HEK293T (cell line): Measurements from ENCODE around the gene CSNK1G1.

Experiments used
- CTCF ChIA-PET: fragments of 350-600 bp; formaldehyde crosslinking; extraction: SDS; loops from one replicate; lab custom pipeline; 2021; ENCODE audit warnings: antibody characterized with exemption, inconsistent platforms; lab: Yijun Ruan, JAX
- POLR2A ChIA-PET: fragments of 350-600 bp; formaldehyde crosslinking; extraction: SDS; loops from one replicate; lab custom pipeline; 2020; ENCODE audit warnings: antibody characterized with exemption, inconsistent platforms; lab: Yijun Ruan, JAX
- DNase-seq: peaks from one replicate; pipeline ENCODE4 v3.0.0; 2012; ENCODE audit warnings: mixed read lengths; ENCODE audit errors: extremely low spot score
- ARNT ChIP-seq: fragments of 450-650 bp; IDR thresholded peaks from 2 replicates; pipeline ENCODE4 v1.6.1; 2017; ENCODE audit warnings: mild to moderate bottlenecking
- BHLHE40 ChIP-seq: fragments of 450-650 bp; IDR thresholded peaks from 2 replicates; pipeline ENCODE4 v1.6.1; 2016; ENCODE audit warnings: mild to moderate bottlenecking, moderate library complexity, borderline replicate concordance
- CTBP1 ChIP-seq: fragments of 450-650 bp; IDR thresholded peaks from 2 replicates; pipeline ENCODE4 v1.6.1; 2016; ENCODE audit warnings: borderline replicate concordance
- ELF4 ChIP-seq: fragments of 450-650 bp; IDR thresholded peaks from 2 replicates; pipeline ENCODE4 v1.6.1; 2017; ENCODE audit warnings: antibody characterized with exemption
- FOXA1 ChIP-seq: fragments of 450-650 bp; IDR thresholded peaks from 2 replicates; pipeline ENCODE4 v1.6.1; 2016; ENCODE audit warnings: mild to moderate bottlenecking
- FOXK2 ChIP-seq: fragments of 450-650 bp; IDR thresholded peaks from 2 replicates; pipeline ENCODE4 v1.6.1; 2016; ENCODE audit warnings: mild to moderate bottlenecking
- FOXM1 ChIP-seq: fragments of 450-650 bp; IDR thresholded peaks from 2 replicates; pipeline ENCODE4 v1.6.1; 2017; ENCODE audit warnings: mild to moderate bottlenecking, borderline replicate concordance
- HDGF ChIP-seq: fragments of 450-650 bp; IDR thresholded peaks from 2 replicates; pipeline ENCODE4 v1.6.1; 2017; ENCODE audit warnings: antibody characterized with exemption, borderline replicate concordance
- L3MBTL2 ChIP-seq: fragments of 450-650 bp; conservative IDR thresholded peaks from 2 replicates; pipeline ENCODE4 v1.6.1; 2016; ENCODE audit warnings: mild to moderate bottlenecking
- LEF1 ChIP-seq: fragments of 450-650 bp; IDR thresholded peaks from 2 replicates; pipeline ENCODE4 v1.6.1; 2017; ENCODE audit warnings: mild to moderate bottlenecking, borderline replicate concordance
- NFRKB ChIP-seq: fragments of 450-650 bp; IDR thresholded peaks from 2 replicates; pipeline ENCODE4 v1.6.1; 2016; ENCODE audit warnings: mild to moderate bottlenecking, moderate library complexity
- SP1 ChIP-seq: fragments of 450-650 bp; IDR thresholded peaks from 2 replicates; pipeline ENCODE4 v1.6.1; 2017
- SUZ12 ChIP-seq: fragments of 450-650 bp; IDR thresholded peaks from 2 replicates; pipeline ENCODE4 v1.6.1; 2016; ENCODE audit warnings: mild to moderate bottlenecking
- TARDBP ChIP-seq: fragments of 450-650 bp; IDR thresholded peaks from 2 replicates; pipeline ENCODE4 v1.6.1; 2016
- ZNF384 ChIP-seq: fragments of 450-650 bp; IDR thresholded peaks from 2 replicates; pipeline ENCODE4 v1.6.1; 2016
- TF ChIP-seq, protein P1 (sequence below): fragments of 450-650 bp; IDR thresholded peaks from 2 replicates; pipeline ENCODE4 v1.6.1; 2016

Gene CSNK1G1

DNA sequence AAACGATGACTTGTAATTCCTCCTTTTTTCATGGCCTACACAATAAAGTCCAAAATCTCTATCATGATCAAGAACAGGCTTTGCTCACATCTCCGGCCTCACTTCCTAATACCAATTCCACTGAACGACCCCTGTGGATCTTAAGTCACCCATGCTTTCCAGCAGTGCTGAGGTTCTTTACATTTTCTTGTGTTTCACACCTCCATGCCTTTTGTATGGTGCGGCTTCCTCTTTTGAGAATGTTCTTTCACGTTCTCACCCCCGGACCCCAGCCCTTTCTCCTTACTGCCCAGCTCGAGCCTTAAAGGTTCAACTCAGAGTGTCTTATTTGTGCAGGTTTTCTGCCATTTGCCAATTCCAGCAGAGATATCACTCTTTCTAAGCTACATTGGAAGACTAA is 70.1 kb downstream of the CSNK1G1 start:
- ChIA-PET CTCF (no interaction called here), POLR2A (no interaction called here)
- DNase-seq = no peak
- TF ChIP-seq SP1 = no peak

DNA sequence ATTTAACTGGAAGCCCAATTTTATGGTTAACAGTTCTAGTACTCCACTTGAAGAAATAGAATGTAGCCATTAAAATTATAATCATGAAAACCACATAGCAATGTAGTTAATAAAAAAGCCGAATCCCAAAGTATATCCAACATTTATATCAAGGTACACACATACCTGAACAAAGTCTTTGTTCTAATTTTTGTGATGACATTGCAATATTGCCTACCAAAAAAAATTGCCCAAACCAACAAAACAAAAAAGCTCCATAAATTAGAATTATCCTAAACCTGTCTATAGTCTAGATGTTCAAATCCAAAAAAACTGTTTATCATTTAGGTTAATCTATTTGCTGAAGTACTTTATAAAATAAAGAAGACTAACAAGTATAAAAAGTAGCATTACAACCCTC is 70.8 kb downstream of the CSNK1G1 start:
- CTCF ChIA-PET = no interaction called here
- POLR2A ChIA-PET = no interaction called here
- TF ChIP-seq SUZ12 = no peak
- no peak for TF ChIP-seq TARDBP
- no peak for TF ChIP-seq CTBP1
- TF ChIP-seq ARNT = no peak
- TF ChIP-seq L3MBTL2 = no peak
- TF ChIP-seq ZNF384 = no peak
- no peak for TF ChIP-seq FOXK2
- TF ChIP-seq BHLHE40 = no peak
- no peak for TF ChIP-seq LEF1
- TF ChIP-seq ELF4 = no peak
- no peak for TF ChIP-seq FOXA1
- DNase-seq = no peak

DNA sequence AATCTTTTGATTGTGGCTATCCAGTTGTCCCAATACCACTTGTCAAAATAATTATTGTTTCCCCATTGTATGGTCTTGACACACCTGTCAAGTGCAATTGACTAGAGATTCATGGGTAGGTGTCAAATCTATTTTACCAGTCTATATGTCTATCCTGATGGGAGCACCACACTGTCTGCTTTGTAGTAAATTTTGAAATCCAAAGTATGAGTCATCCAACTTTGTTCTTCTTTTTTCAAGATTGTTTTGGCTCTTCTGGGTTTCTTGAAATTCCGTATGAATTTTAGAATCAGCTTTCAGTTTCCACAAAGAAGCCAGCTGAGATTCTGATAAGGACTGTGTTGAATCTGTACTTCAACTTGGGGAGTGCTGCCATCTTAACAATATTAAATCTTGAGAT is 71.9 kb downstream of the CSNK1G1 start:
- POLR2A ChIA-PET = no interaction called here
- CTCF ChIA-PET = no interaction called here
- no peak for TF ChIP-seq NFRKB
- TF ChIP-seq ELF4 = no peak
- no peak for DNase-seq

DNA sequence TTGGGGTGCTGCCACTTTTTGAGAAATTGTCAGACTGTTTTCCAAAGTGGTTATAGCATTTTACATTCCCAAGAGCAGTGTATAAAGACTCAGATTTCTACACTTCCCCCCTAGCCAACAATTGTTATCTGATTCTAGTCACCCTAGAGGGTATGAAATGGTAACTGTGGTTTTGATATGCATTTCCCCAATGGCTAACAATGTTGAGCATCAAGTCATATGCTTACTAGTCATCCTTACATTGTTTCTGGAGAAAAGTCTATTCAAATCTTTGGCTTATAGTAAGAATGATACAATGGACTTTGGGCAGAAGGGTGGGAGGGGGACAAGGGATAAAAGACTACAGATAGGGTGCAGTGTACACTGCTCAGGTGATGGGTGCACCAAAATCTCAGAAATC is 73.3 kb downstream of the CSNK1G1 start:
- no peak for DNase-seq
- POLR2A ChIA-PET = no interaction called here
- CTCF ChIA-PET = no interaction called here
- TF ChIP-seq TARDBP (no peak), ARNT (no peak), CTBP1 (no peak), HDGF (no peak), ZNF384 (no peak), L3MBTL2 (no peak), BHLHE40 (no peak), FOXK2 (no peak), FOXA1 (no peak), SP1 (no peak), ELF4 (no peak), FOXM1 (no peak)
- TF ChIP-seq, protein P1, sequence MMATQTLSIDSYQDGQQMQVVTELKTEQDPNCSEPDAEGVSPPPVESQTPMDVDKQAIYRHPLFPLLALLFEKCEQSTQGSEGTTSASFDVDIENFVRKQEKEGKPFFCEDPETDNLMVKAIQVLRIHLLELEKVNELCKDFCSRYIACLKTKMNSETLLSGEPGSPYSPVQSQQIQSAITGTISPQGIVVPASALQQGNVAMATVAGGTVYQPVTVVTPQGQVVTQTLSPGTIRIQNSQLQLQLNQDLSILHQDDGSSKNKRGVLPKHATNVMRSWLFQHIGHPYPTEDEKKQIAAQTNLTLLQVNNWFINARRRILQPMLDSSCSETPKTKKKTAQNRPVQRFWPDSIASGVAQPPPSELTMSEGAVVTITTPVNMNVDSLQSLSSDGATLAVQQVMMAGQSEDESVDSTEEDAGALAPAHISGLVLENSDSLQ = no peak

DNA sequence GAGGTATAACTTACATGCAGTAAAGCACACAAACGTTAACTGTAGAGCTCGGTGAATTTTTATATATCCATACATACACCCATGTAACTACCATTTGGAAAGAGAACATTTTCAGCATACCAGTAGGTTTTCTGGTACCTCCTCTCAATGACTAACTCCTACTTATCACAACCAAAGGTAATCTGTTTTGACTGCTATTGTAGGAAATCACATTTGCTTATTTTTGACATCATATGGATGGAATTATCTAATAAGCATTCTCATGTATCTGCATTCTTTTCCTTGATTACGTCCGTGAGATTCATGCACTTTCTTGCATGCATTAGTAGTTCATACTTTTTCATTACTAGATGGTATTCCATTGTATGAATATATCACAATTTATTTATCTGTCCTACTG is 76.8 kb downstream of the CSNK1G1 start:
- CTCF ChIA-PET = no interaction called here

DNA sequence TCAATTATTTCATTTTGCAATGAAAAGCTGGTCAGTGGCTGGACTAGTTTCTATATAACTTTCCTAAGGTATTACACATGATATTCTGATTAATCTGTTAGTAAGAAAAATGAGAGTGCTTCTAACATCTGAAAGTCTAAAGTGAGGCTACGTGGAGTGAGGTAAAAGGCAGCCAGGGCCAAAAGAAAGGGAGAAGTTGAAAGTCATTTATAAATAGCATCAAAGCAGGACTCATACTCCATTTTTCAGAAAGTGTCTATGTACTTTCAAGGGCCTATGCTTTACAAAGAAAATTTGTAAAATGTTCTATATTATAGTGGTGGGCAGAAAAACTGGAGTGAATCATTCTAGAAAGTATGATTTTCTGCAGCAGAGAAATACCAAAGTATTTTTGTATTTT is 80.0 kb downstream of the CSNK1G1 start:
- no peak for DNase-seq
- CTCF ChIA-PET = no interaction called here
- POLR2A ChIA-PET = no interaction called here
- TF ChIP-seq, protein P1 = no peak
- TF ChIP-seq NFRKB (no peak), ZNF384 (no peak), ARNT (no peak), L3MBTL2 (no peak), LEF1 (no peak), FOXM1 (no peak), SP1 (no peak), SUZ12 (no peak), FOXK2 (no peak), CTBP1 (no peak)

More for the DNA sequence above, 76.8 kb downstream of the CSNK1G1 start:
- DNase-seq = no peak
- TF ChIP-seq TARDBP (no peak), L3MBTL2 (no peak), SP1 (no peak), FOXA1 (no peak), CTBP1 (no peak), FOXK2 (no peak), BHLHE40 (no peak), ELF4 (no peak), HDGF (no peak), ARNT (no peak), SUZ12 (no peak), FOXM1 (no peak), LEF1 (no peak), NFRKB (no peak)
- TF ChIP-seq, protein P1 = no peak
- POLR2A ChIA-PET = no interaction called here

DNA sequence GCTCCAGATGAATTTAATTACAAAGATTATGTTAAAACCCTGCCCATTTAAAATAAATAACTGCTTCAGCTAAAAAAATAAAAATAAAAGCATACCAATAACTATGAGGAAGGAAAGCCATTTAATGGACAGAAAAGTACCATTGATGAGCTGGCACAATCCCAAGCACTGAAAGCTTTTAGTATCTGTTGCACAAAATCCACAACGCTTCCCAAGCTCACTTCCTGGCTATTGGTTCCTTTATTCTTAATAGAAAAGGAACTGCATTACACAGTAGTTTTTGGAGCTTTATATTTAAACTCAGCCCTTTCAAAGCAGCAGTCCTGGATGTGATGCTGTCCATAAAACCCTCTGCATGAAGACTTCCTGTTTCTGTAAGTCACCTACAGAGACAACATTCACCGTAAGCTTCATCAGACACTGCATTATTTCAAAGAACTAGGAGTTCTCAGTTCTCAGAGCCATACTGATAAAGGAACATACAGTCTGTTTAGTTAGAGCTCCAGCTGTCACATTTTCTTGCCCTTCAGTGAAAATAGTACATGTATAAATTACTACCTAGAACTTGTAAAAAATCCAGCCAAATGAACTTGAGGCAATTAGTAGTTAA is 81.5 kb downstream of the CSNK1G1 start:
- DNase-seq = no peak
- POLR2A ChIA-PET = no interaction called here
- TF ChIP-seq FOXK2 (no peak), LEF1 (no peak), CTBP1 (no peak), TARDBP (no peak), FOXA1 (no peak)
- CTCF ChIA-PET = no interaction called here
